Activated CD4-positive, CD25-positive, alpha-beta regulatory T cell treated with anti-CD3 and anti-CD28 coated beads, Interleukin-2, amount 50 U/mL, for 16 hours (primary cell): ENCODE data around the gene SHROOM2.

Experiments used
- DNase-seq: peaks from one replicate; pipeline ENCODE4 v3.0.0-alpha.2; 2020; ENCODE audit warnings: low read depth, low spot score

The SHROOM2 gene

GRCh38 chrX:9943420-9943819 lies 157.2 kb downstream of the SHROOM2 start:
- DNase-seq = no peak

GRCh38 chrX:9947131-9947794 lies 161.0 kb downstream of the SHROOM2 start:
- no peak for DNase-seq

- no peak for DNase-seq
Measured at GRCh38 chrX:9948406-9948805, 162.2 kb downstream of the SHROOM2 start.

- DNase-seq = no peak
Measured at GRCh38 chrX:9952300-9952699, 166.1 kb downstream of the SHROOM2 start.

GRCh38 chrX:9953396-9953795 lies 167.2 kb downstream of the SHROOM2 start:
- DNase-seq = no peak

- no peak for DNase-seq
Measured at GRCh38 chrX:9955506-9955905, 169.3 kb downstream of the SHROOM2 start.

- DNase-seq = no peak
Measured at GRCh38 chrX:9957743-9958142, 171.5 kb downstream of the SHROOM2 start.

- no peak for DNase-seq
Measured at GRCh38 chrX:9958183-9958582, 172.0 kb downstream of the SHROOM2 start.

GRCh38 chrX:9961750-9962149 lies 175.5 kb downstream of the SHROOM2 start:
- DNase-seq = no peak

- DNase-seq = no peak
Measured at GRCh38 chrX:9966775-9967408, 180.7 kb downstream of the SHROOM2 start, which contains the start of gene CLDN34. Gene CLDN34 (plus strand): TSS chrX:9967358. CDS start chrX:9967358, 0 bp downstream.

- no peak for DNase-seq
Measured at GRCh38 chrX:9977635-9978034, 191.4 kb downstream of the SHROOM2 start.

- DNase-seq = no peak
Measured at GRCh38 chrX:9980401-9980800, 194.2 kb downstream of the SHROOM2 start.

- no peak for DNase-seq
Measured at GRCh38 chrX:9980927-9981326, 194.7 kb downstream of the SHROOM2 start.

GRCh38 chrX:9983441-9983840 lies 197.2 kb downstream of the SHROOM2 start:
- DNase-seq = no peak

- no peak for DNase-seq
Measured at GRCh38 chrX:9983846-9984245, 197.6 kb downstream of the SHROOM2 start.

GRCh38 chrX:9988762-9989161 lies 202.5 kb downstream of the SHROOM2 start:
- no peak for DNase-seq

GRCh38 chrX:9992061-9992460 lies 205.8 kb downstream of the SHROOM2 start:
- DNase-seq = no peak

GRCh38 chrX:9992724-9993123 lies 206.5 kb downstream of the SHROOM2 start:
- no peak for DNase-seq

GRCh38 chrX:9995855-9996339 lies 209.7 kb downstream of the SHROOM2 start:
- DNase-seq = peak; percentile 62

GRCh38 chrX:9997041-9997440 lies 210.8 kb downstream of the SHROOM2 start:
- no peak for DNase-seq

GRCh38 chrX:9997524-9997923 lies 211.3 kb downstream of the SHROOM2 start:
- no peak for DNase-seq
